Activated CD8-positive, alpha-beta T cell treated with anti-CD3 and anti-CD28 coated beads for 36 hours (primary cell): ENCODE measurements around the gene AHCY. TPM values are rescaled to one million over a fixed set of nuclear protein-coding genes. Genes with fewer than 3 reads are reported as not detected.
"Not testable (repeated sequence)": the region's sequence is repeated elsewhere in the genome, so short reads cannot be mapped to it uniquely, and the experiment has no call there.

Experiments
- ATAC-seq: fragments of 200-7000 bp; cut with Tn5 transposase; one replicate; pipeline ENCODE4 v1.10.0; 2021; ENCODE audit warnings: mild to moderate bottlenecking, moderate library complexity
- CTCF ChIA-PET: fragments of 350-600 bp; sonication (Branson Sonifier 250); formaldehyde crosslinking; loops from one replicate; lab custom pipeline; 2021; ENCODE audit warnings: antibody characterized with exemption; lab: Charles Lee
- POLR2A ChIA-PET: fragments of 350-600 bp; sonication (Branson Sonifier 250); formaldehyde crosslinking; loops from one replicate; lab custom pipeline; 2021; ENCODE audit warnings: antibody characterized with exemption; lab: Charles Lee
- DNase-seq: peaks from one replicate; pipeline ENCODE4 v3.0.0-alpha.2; 2020
- H3K27ac Mint-ChIP-seq: one replicate; pipeline ENCODE4 v1.8.0; 2021; ENCODE audit warnings: mild to moderate bottlenecking, mixed read lengths
- H3K27me3 Mint-ChIP-seq: one replicate; pipeline ENCODE4 v1.8.0; 2021; ENCODE audit warnings: mixed read lengths
- H3K36me3 Mint-ChIP-seq: one replicate; pipeline ENCODE4 v1.8.0; 2021; ENCODE audit warnings: low read depth, mixed read lengths
- H3K4me1 Mint-ChIP-seq: one replicate; pipeline ENCODE4 v1.8.0; 2021; ENCODE audit warnings: low read depth, mixed read lengths
- H3K4me3 Mint-ChIP-seq: one replicate; pipeline ENCODE4 v1.8.0; 2021; ENCODE audit warnings: mild to moderate bottlenecking, moderate library complexity, mixed read lengths
- H3K9me3 Mint-ChIP-seq: one replicate; pipeline ENCODE4 v1.8.0; 2021; ENCODE audit warnings: mixed read lengths
- intact Hi-C: fragments of 100-400 bp; cut with micrococcal nuclease; formaldehyde crosslinking; loops from one replicate; pipeline ENCODE4 v1.10.0; 2022
- total RNA-seq, 2 experiments: library from RNA; stranded (reverse); gene quantifications; one replicate each; pipeline ENCODE4 v1.2.3, GENCODE V29; 2021
- TF ChIP-seq, protein P1 (sequence below): fragments of 200-600 bp; IDR thresholded peaks from one replicate; pipeline ENCODE4 v1.8.0; 2022; ENCODE audit warnings: antibody characterized with exemption, mild to moderate bottlenecking

Gene AHCY
- total RNA-seq, 2 experiments from 2014 or later = 256 to 258 TPM

GRCh38 chr20:34345402-34345736 lies 42.2 kb upstream of the AHCY start:
- H3K4me1 Mint-ChIP-seq = peaks cover 7% of the 10 kb centered on the region
- TF ChIP-seq, protein P1, sequence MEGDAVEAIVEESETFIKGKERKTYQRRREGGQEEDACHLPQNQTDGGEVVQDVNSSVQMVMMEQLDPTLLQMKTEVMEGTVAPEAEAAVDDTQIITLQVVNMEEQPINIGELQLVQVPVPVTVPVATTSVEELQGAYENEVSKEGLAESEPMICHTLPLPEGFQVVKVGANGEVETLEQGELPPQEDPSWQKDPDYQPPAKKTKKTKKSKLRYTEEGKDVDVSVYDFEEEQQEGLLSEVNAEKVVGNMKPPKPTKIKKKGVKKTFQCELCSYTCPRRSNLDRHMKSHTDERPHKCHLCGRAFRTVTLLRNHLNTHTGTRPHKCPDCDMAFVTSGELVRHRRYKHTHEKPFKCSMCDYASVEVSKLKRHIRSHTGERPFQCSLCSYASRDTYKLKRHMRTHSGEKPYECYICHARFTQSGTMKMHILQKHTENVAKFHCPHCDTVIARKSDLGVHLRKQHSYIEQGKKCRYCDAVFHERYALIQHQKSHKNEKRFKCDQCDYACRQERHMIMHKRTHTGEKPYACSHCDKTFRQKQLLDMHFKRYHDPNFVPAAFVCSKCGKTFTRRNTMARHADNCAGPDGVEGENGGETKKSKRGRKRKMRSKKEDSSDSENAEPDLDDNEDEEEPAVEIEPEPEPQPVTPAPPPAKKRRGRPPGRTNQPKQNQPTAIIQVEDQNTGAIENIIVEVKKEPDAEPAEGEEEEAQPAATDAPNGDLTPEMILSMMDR = no peak
- intact Hi-C loops = no loop called here
- ChIA-PET CTCF (no interaction called here), POLR2A (interaction anchor here (0.6 kb wide), 1 partner anchor 289 kb away, joined by 3 read pairs; no protein-coding TSS in a partner anchor)
- no peaks in the 10 kb centered on the region for H3K9me3 Mint-ChIP-seq
- H3K27ac Mint-ChIP-seq = no peak overlapping the region
- H3K27me3 Mint-ChIP-seq = no peaks in the 10 kb centered on the region
- H3K36me3 Mint-ChIP-seq = no peaks in the 10 kb centered on the region
- no peak overlapping the region for H3K4me3 Mint-ChIP-seq
- ATAC-seq = no peak
- no peak for DNase-seq

GRCh38 chr20:34344238-34344637 lies 41.1 kb upstream of the AHCY start:
- ChIA-PET CTCF (interaction anchor here (1.0 kb wide), 1 partner anchor 32 kb away, joined by 4 read pairs; no protein-coding TSS in a partner anchor), POLR2A (no interaction called here)
- ATAC-seq = no peak
- intact Hi-C loops = no loop called here
- TF ChIP-seq, protein P1 = no peak
- Mint-ChIP-seq H3K27ac (no peak overlapping the region), H3K27me3 (no peaks in the 10 kb centered on the region), H3K36me3 (no peaks in the 10 kb centered on the region), H3K4me3 (no peak overlapping the region), H3K4me1 (no peaks in the 10 kb centered on the region), H3K9me3 (no peaks in the 10 kb centered on the region)
- DNase-seq = no peak

DNA sequence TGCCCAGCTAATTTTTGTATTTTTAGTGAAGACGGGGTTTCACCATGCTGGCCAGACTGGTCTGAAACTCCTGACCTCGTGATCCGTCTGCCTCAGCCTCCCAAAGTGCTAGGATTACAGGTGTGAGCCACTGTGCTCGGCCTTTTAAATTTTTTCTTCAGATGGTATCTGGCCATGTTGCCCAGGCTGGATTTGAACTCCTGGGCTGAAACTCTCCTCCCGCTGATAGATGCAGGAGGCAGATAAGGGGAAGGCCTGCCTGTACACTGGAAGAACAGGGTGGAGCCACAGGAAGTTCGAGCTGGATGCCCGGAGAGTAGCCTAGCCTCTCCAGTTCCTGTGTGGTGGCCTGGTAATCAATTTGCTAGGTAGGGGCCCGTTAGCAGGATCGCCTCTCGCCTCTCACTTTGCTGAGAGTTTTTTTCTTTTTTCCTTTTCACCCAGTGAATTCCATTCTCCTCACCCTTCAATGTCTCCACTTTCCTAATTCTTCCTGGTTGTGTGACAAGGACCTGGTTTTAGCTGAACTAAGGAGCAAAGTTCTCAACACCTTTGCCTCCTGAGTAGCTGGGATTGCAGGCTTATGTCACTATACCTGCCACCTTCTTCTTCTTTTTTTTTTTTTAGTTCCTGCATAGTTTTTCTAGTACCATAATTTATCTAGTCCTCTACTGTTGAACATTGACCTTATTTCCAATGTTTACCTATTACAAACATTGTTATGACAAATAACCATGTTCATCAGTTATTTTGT lies 40.5 kb upstream of the AHCY start:
- no peak for DNase-seq

GRCh38 chr20:34341199-34341598 lies 38.0 kb upstream of the AHCY start:
- CTCF ChIA-PET = interaction anchor here (8.4 kb wide), 1 partner anchor 29 kb away, joined by 50 read pairs; no protein-coding TSS in a partner anchor
- H3K27ac Mint-ChIP-seq, H3K4me3 Mint-ChIP-seq, ATAC-seq, H3K9me3 Mint-ChIP-seq, DNase-seq, H3K36me3 Mint-ChIP-seq, H3K4me1 Mint-ChIP-seq, H3K27me3 Mint-ChIP-seq, intact Hi-C loops: not testable (repeated sequence)
- POLR2A ChIA-PET = interaction anchor here (1.6 kb wide), 1 partner anchor 22 kb away, joined by 5 read pairs; no protein-coding TSS in a partner anchor

More for the DNA sequence above, 40.5 kb upstream of the AHCY start:
- no peaks in the 10 kb centered on the region for H3K27me3 Mint-ChIP-seq
- TF ChIP-seq, protein P1 = no peak
- ChIA-PET POLR2A (no interaction called here), CTCF (interaction anchor here (1.0 kb wide), 1 partner anchor 31 kb away, joined by 4 read pairs; no protein-coding TSS in a partner anchor)
- ATAC-seq = no peak
- H3K9me3 Mint-ChIP-seq = no peaks in the 10 kb centered on the region
- no peak overlapping the region for H3K27ac Mint-ChIP-seq
- H3K36me3 Mint-ChIP-seq = no peaks in the 10 kb centered on the region
- H3K4me3 Mint-ChIP-seq = no peak overlapping the region
- intact Hi-C loops = no loop called here
- no peaks in the 10 kb centered on the region for H3K4me1 Mint-ChIP-seq

GRCh38 chr20:34340726-34341125 lies 37.6 kb upstream of the AHCY start:
- ChIA-PET CTCF (interaction anchor here (8.4 kb wide), 1 partner anchor 28 kb away, joined by 50 read pairs; no protein-coding TSS in a partner anchor), POLR2A (interaction anchor here (1.6 kb wide), 1 partner anchor 23 kb away, joined by 5 read pairs; no protein-coding TSS in a partner anchor)
- H3K27ac Mint-ChIP-seq, H3K9me3 Mint-ChIP-seq, H3K36me3 Mint-ChIP-seq, DNase-seq, H3K4me3 Mint-ChIP-seq, H3K4me1 Mint-ChIP-seq, intact Hi-C loops, H3K27me3 Mint-ChIP-seq, ATAC-seq: not testable (repeated sequence)
